GM21576 (cell line): ENCODE measurements around the gene MPHOSPH10.
"Not testable (repeated sequence)": the region's sequence is repeated elsewhere in the genome, so short reads cannot be mapped to it uniquely, and the experiment has no call there.

Experiments used
- ATAC-seq: cut with Tn5 transposase; IDR thresholded peaks from one replicate; pipeline ENCODE4 v1.9.1; 2021; ENCODE audit warnings: mild to moderate bottlenecking, moderate library complexity; ENCODE audit not compliant: unreplicated experiment

MPHOSPH10 gene

DNA sequence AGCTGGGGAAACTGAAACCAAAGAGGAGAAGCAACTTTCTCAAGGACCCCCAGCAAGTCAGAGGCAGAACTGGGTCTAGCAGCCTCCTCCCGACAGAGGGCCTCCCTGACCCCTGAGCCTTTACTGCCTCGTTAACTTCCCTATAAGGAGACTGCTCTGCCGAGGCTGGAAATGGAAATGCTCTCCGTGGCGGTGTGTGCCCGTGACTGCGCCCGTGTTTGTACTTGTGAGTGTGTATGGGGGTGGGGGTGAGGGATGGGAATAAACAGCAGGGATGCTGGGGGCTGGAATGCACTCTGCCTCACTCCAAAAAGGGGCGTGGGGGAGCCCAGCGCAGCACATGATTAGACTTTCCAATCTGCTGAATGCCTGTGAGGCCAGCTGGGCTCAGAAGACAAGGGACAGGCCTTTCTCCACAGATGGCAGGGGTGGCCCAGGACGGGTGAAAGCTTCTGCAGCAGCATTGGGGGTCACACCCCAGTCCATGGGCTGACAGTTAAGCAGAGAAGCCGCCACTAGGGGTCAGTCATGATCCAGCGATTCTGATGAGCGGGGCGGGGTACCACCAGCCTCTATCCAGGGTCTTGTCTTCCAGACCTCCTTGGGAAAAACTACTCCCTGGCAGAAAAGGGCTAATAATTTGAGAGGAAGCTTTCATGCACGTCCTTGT, 26.8 kb downstream of the MPHOSPH10 start:
- no peak for ATAC-seq

DNA sequence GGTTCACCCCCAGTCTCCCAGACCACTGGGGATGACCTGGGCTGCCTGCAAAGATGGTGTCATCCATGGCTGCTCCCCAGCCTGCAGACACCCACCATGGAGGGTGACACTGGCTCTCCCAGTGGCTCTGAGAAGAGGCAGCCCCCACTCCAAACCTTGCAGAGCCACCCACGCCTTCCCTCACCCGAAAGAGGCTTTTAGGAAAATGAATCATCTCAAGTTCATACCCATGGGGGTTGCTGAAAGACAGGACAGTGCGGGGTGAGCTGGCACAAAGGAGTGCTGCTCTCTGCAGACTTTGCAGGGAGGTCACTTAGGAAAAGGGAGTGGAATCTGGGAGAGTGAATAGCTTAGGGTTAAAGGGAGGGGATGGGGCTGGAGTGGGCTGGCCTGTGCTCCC, 36.4 kb downstream of the MPHOSPH10 start:
- no peak for ATAC-seq

DNA sequence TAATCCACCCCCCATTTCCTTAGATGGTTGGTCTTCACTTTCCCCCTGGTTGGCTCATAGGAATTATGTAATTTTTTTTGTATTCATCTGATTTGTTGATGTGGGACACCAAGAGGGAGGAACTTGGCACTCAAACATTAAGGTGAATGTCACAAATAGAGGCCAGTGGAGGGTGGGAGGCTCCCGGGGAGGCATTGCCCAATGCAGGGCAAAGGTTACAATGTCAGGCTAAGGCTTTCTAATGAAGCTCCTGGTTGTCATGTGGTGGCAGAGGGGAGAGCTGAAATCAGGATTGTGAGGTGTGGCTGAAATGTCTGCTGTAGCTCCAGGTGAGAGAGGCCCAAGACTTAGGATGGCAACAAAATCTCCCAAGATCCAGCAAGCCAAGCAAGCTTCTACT, 42.7 kb downstream of the MPHOSPH10 start:
- ATAC-seq: no peak

DNA sequence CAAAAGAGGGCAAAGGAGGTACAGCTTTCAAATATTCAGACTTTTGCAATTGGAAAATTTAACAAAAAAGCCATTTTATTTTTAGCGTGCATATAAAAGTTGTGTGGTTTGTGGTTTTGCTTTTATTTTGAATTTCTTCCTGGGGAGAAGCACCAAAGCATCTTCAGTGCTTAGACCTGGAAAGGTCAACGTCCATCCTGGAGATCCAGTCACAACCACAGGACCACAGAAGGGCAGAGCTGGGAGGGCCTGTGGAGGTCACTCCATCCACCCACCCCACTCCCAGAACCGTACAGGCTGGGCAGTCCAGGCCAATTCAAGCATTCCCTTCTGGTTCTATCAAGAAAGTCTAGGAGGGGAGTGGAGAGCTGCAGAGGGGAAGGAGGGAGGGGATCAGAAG, 43.8 kb downstream of the MPHOSPH10 start:
- ATAC-seq: no peak

DNA sequence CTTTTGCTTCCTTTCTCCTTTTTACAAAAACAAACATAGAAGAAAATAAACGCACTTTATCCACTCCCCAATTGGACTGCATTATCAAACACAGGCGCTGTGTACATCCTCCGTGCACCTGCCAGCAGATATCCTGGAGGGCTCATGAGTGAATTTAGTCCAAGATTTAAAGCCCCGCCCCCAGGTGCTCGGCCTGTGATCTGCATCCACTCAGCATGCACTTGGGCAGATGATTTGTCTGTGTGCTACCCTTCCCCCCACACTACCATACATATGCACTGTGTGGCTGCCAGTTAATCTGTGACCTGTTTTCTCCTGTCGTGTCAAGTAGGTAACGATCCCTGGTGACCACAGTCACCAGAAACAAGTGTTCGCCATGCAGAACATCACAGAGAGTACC, 48.4 kb downstream of the MPHOSPH10 start:
- ATAC-seq: not testable (repeated sequence)

DNA sequence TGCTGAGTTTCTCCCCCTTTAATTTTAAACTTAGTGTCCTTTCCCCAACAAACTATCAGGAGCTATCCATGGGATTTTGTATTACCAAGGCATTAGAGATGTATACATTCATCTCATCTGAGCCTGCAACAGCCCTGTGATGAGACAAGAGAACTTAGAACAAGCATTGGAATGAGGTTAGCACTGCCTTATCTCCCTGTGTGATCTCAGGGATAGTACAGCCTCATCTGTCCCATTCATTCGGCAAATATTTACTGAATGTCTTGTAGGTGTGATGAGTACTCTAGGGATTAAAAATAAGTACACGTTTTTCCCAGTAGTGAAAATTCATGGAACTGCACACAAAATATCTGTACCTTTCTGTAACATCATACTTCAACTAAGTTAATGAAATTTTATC, 50.9 kb downstream of the MPHOSPH10 start:
- ATAC-seq: no peak

DNA sequence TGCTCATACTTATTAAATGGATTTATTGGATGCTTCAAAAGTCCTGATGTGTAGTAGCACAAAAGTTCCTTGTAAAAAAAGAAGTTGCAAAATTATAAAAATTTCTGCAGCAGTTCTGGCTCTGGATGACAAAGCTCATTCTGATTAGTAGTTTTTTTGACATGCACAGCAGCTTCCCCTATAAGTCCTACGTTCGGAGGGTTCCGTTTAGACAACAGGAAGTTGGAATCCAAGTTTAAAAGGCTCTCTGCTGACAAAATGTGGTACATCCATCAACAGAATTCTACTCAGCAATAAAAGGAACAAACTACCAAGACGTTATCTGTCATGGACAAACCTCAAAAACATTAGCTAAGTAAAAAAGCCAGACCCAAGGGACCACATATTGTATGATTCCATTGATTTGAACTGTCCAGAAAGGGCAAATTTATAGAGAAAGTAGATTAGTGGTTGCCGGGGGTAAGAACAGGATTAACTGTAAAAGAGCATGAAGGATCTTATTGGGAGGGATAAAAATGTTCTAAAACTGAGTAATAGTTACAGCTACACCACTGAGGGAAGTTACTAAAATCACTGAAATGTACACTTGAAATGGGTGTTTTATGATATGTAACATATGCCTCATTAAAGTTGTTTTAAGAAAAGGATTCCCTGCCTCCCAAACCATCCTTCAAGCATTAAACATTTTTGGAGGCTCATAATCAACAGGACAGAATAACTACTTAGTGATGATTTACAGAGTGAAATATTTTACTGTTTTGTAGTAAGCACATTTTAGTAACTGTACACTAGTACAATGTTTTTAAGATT, 53.1 kb downstream of the MPHOSPH10 start:
- not testable (repeated sequence) for ATAC-seq

DNA sequence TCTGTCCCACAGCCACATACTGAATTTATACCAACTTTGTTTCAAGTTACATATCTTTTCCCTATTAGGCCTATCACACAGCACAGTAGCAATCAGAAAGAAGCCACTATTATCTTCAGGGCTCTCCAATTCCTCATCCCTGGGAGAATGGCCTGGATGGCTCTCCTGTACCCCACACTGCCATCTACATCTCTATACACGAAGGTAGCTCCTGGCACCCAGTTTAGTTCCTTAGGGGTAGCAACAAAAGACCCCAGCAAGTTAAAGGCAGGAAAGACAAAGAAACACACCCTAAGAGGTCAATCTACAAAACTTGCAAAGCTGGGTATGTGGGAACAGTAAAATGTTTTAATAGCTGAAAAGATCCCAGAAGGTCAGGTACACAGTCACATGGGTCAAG, 56.5 kb downstream of the MPHOSPH10 start:
- no peak for ATAC-seq

DNA sequence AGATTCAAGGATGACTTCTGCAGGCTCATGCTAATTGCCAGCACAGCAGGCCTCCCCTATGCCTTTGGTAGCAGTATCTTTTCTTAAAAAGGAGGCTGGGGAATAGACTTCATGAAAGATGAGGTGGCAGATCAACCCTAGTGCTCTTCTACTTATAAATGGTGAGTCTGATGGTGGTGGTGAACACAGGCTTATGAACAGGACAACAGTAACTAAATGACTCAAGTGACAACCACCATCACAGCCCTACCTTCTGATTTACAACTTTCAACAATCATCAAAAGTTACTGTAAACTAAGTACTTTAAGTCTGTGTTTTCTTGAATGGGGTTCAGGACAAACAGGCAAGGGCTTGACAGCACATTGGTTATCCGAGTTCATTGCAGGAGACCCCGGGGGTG, 57.2 kb downstream of the MPHOSPH10 start:
- no peak for ATAC-seq

DNA sequence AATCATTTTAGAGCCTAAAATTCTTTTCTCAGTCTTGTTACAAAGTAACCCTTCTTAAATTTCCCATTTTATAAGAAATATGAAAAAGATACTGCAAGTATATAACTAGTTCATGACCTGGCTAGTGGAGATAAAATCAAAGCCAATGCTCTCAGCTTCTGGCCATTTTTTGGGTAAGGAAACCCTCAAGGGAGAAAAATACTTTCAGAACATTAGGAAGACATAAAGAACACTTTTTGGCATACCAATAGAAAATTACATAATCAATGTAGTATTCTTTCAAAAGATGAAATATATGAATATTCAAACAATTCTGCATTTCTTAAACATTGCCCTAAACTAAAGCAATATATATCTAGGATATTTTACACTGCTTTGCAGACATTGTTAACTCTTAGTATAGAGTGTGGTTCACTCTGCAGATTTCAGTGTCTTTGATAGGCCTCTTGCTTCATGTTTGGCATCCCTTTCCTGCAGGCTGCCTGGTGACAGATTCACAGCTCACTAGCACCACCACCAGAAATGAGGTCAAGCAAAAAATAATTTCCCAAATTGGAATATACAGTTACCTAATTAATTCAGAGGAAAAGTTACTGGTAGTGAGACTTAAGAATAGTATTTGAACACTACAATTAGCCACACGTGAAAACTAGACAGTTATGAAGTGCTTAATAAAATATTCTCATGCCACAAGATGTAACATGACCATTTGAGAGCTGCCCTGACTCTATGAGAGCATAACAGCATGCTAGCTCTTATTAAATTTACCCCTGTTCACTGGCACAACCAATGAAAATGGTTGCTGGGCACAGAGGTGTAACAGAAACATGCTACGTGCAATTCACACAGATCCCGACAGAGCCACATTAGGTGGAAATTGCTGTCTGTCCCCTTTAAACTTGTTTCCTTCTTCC, 60.5 kb downstream of the MPHOSPH10 start:
- no peak for ATAC-seq

DNA sequence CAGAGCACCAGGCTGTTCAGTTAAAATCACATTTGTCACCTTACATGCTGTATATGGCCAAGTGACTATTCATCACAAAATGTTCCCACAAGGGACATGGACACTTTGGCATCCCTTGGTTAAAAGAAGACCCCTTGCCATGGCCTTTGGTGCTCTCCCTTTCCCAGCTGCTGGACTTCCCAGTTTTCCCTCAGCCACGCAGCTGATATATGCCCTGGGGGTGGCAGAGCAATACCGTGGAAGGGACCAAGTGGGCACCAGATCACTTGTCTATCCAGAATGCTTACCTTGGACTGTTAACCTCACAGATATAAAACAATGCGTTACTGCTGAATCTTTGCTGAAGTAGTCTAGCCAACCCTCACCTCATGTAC, 61.1 kb downstream of the MPHOSPH10 start:
- no peak for ATAC-seq
